ENCODE results near the gene DRAXIN.

Gene DRAXIN

DNA sequence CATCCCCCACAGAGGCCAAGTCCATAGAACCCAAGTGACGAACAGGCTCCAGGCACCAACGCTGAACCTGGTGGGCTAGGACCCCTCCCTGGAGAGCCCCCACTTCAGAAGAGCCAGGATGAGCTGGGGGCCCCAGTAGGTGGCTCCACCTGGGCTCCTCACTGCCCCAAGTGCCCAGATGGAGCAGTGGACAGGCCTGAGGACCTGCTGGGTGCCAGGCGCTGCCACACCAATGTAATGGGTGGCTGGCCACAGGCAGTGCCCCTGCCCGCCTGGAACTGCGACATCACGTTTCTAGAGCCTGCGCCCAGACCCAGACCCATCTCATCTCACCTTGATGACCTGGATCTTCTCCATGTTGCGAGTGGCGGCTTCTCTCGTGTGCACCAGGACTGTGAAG is 16.2 kb upstream of the DRAXIN start:
- Histone ChIP-seq H3K9me2 (ENCODE audit: low read depth, low read length) (no peaks in the 10 kb centered on the region), H3K9ac (ENCODE audit: low read length) (no peak overlapping the region)

DNA sequence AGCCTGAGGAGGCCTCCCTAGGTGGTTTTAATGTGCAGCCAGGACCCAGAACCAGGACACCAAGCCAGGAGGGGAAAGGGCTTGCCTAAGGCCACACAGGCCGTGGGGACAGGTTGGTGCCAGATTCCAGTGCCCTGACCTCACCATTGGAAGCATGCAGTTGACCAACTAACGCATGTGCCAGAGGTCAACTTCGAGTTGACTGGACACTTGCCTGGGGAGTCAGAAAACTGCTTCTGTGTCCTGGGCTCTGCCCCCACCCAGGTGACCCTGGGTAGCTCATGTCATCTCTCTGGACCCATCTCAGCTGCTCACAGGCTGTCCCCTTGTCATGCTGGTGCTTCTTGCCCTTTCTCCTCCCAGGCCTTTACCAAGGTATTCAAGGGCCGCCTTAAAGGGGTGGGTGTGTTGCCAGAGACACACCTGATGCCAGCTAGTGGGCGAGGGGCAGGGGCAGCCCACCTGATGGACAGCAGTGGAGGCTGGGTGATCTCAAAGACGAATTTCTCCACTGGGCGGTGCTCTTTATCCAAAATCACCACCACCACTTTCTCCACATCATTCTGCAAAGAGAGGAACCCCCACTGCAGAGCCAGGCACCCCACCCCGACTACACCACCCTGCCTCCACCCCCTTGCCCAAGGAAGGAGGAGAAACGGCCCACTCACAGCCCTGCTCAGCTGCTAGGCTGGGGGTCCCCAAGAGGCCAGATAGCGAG is 15.0 kb upstream of the DRAXIN start:
- H3K9me2 ChIP-seq (ENCODE audit: low read depth, low read length) = no peaks in the 10 kb centered on the region
- TF ChIP-seq, protein P1, sequence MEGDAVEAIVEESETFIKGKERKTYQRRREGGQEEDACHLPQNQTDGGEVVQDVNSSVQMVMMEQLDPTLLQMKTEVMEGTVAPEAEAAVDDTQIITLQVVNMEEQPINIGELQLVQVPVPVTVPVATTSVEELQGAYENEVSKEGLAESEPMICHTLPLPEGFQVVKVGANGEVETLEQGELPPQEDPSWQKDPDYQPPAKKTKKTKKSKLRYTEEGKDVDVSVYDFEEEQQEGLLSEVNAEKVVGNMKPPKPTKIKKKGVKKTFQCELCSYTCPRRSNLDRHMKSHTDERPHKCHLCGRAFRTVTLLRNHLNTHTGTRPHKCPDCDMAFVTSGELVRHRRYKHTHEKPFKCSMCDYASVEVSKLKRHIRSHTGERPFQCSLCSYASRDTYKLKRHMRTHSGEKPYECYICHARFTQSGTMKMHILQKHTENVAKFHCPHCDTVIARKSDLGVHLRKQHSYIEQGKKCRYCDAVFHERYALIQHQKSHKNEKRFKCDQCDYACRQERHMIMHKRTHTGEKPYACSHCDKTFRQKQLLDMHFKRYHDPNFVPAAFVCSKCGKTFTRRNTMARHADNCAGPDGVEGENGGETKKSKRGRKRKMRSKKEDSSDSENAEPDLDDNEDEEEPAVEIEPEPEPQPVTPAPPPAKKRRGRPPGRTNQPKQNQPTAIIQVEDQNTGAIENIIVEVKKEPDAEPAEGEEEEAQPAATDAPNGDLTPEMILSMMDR (IDR thresholded peaks at IDR 0.05; ENCODE audit: low read length) = peak; percentile 16; the same call in 1 of the 2 replicates
- TF ChIP-seq EZH2 (IDR thresholded peaks at IDR 0.05; ENCODE audit: borderline replicate concordance, low read length) = no peak
- no peak overlapping the region for H3K4me3 ChIP-seq (ENCODE audit: low read depth, low read length, poor library complexity, severe bottlenecking)
- no peaks in the 10 kb centered on the region for H4K20me1 ChIP-seq (ENCODE audit: insufficient read depth, low read length)
- peaks cover 1% of the 10 kb centered on the region for H3K4me1 ChIP-seq (ENCODE audit: insufficient read depth, low read length, severe bottlenecking)
- H3K27ac ChIP-seq (ENCODE audit: low read depth, low read length, poor library complexity, severe bottlenecking) = no peak overlapping the region
- H3K9me3 ChIP-seq (ENCODE audit: low read length) = no peaks in the 10 kb centered on the region
- no peaks in the 10 kb centered on the region for H3F3A ChIP-seq (ENCODE audit: insufficient read depth, low read length)
- no peak overlapping the region for H3K9ac ChIP-seq (ENCODE audit: low read length)
- H3K79me2 ChIP-seq (ENCODE audit: insufficient read depth, low read length) = no peaks in the 10 kb centered on the region
- H3K36me3 ChIP-seq (ENCODE audit: insufficient read depth, low read length) = peaks cover 28% of the 10 kb centered on the region
- H3K4me2 ChIP-seq (ENCODE audit: low read length) = no peak overlapping the region
- H3K27me3 ChIP-seq (ENCODE audit: insufficient read depth, low read length) = no peaks in the 10 kb centered on the region
- no peak overlapping the region for H2AFZ ChIP-seq (ENCODE audit: low read length)

More for the DNA sequence above, 16.2 kb upstream of the DRAXIN start:
- Histone ChIP-seq H3K79me2 (ENCODE audit: insufficient read depth, low read length) (no peaks in the 10 kb centered on the region), H3K27ac (ENCODE audit: low read depth, low read length, poor library complexity, severe bottlenecking) (no peak overlapping the region), H3K4me1 (ENCODE audit: insufficient read depth, low read length, severe bottlenecking) (no peaks in the 10 kb centered on the region), H3K27me3 (ENCODE audit: insufficient read depth, low read length) (no peaks in the 10 kb centered on the region), H3K36me3 (ENCODE audit: insufficient read depth, low read length) (peaks cover 28% of the 10 kb centered on the region), H3F3A (ENCODE audit: insufficient read depth, low read length) (no peaks in the 10 kb centered on the region), H4K20me1 (ENCODE audit: insufficient read depth, low read length) (no peaks in the 10 kb centered on the region), H3K4me3 (ENCODE audit: low read depth, low read length, poor library complexity, severe bottlenecking) (no peak overlapping the region), H3K4me2 (ENCODE audit: low read length) (no peak overlapping the region), H2AFZ (ENCODE audit: low read length) (no peak overlapping the region), H3K9me3 (ENCODE audit: low read length) (no peaks in the 10 kb centered on the region)
- TF ChIP-seq, protein P1 (IDR thresholded peaks at IDR 0.05; ENCODE audit: low read length) = no peak
- no peak for TF ChIP-seq EZH2 (IDR thresholded peaks at IDR 0.05; ENCODE audit: borderline replicate concordance, low read length)

- H3K27ac ChIP-seq (ENCODE audit: low read depth, low read length, poor library complexity, severe bottlenecking) = no peak overlapping the region
- H3K36me3 ChIP-seq (ENCODE audit: insufficient read depth, low read length) = peaks cover 19% of the 10 kb centered on the region
- no peaks in the 10 kb centered on the region for H3K79me2 ChIP-seq (ENCODE audit: insufficient read depth, low read length)
- no peaks in the 10 kb centered on the region for H3F3A ChIP-seq (ENCODE audit: insufficient read depth, low read length)
- H3K9ac ChIP-seq (ENCODE audit: low read length) = no peak overlapping the region
- no peaks in the 10 kb centered on the region for H3K9me3 ChIP-seq (ENCODE audit: low read length)
- no peak overlapping the region for H3K4me3 ChIP-seq (ENCODE audit: low read depth, low read length, poor library complexity, severe bottlenecking)
- H3K4me2 ChIP-seq (ENCODE audit: low read length) = no peak overlapping the region
- no peaks in the 10 kb centered on the region for H3K9me2 ChIP-seq (ENCODE audit: low read depth, low read length)
- H4K20me1 ChIP-seq (ENCODE audit: insufficient read depth, low read length) = no peaks in the 10 kb centered on the region
- TF ChIP-seq, protein P1 (IDR thresholded peaks at IDR 0.05; ENCODE audit: low read length) = no peak
- TF ChIP-seq EZH2 (IDR thresholded peaks at IDR 0.05; ENCODE audit: borderline replicate concordance, low read length) = no peak
- H3K4me1 ChIP-seq (ENCODE audit: insufficient read depth, low read length, severe bottlenecking) = peaks cover 7% of the 10 kb centered on the region
- H3K27me3 ChIP-seq (ENCODE audit: insufficient read depth, low read length) = no peaks in the 10 kb centered on the region
- H2AFZ ChIP-seq (ENCODE audit: low read length) = no peak overlapping the region
These were observed 13.1 kb upstream of the DRAXIN start for GRCh38 chr1:11678442-11678841.
